KOPT-K1 (cell line): ENCODE results near the gene RNF225.
"Not testable (repeated sequence)": the region's sequence is repeated elsewhere in the genome, so short reads cannot be mapped to it uniquely, and the experiment has no call there.

Experiments used
- H3K27ac ChIP-seq: fragments of 200-600 bp; sonication (generic); 2 replicates; pipeline ENCODE4 v1.5.1; 2016; ENCODE audit warnings: antibody characterized with exemption, mild to moderate bottlenecking, low read depth, low read length; ENCODE audit not compliant: poor library complexity, severe bottlenecking
- H3K36me3 ChIP-seq: fragments of 200-600 bp; sonication (generic); 2 replicates; pipeline ENCODE4 v1.5.1; 2017; ENCODE audit warnings: antibody characterized with exemption, mild to moderate bottlenecking, low read length, moderate library complexity; ENCODE audit not compliant: insufficient read depth
- H3K9me3 ChIP-seq: fragments of 200-600 bp; sonication (generic); 2 replicates; pipeline ENCODE4 v1.5.1; 2017; ENCODE audit warnings: antibody characterized with exemption, low read length, mild to moderate bottlenecking; ENCODE audit not compliant: insufficient read depth, poor library complexity, severe bottlenecking

The RNF225 gene

GRCh38 chr19:58407658-58408151 lies 12.2 kb downstream of the RNF225 start:
- H3K36me3 ChIP-seq = no peaks in the 10 kb centered on the region
- peak overlapping the region; percentile 78 for H3K27ac ChIP-seq
- H3K9me3 ChIP-seq = no peaks in the 10 kb centered on the region

GRCh38 chr19:58408152-58409009 lies 12.9 kb downstream of the RNF225 start, which contains the start of gene ZNF584:
ZNF584 (plus strand) TSS chr19:58408649; CDS start chr19:58409148, 499 bp downstream.
- Histone ChIP-seq H3K27ac (peak within 1 kb of the TSS; percentile 78), H3K36me3 (no peaks in the 10 kb centered on the region), H3K9me3 (no peaks in the 10 kb centered on the region)

- peak overlapping the region; percentile 78 for H3K27ac ChIP-seq
- H3K36me3 ChIP-seq = no peaks in the 10 kb centered on the region
- H3K9me3 ChIP-seq = no peaks in the 10 kb centered on the region
These were observed 13.7 kb downstream of the RNF225 start for GRCh38 chr19:58409010-58409790.

GRCh38 chr19:58416604-58417003 lies 21.1 kb downstream of the RNF225 start:
- peaks cover 59% of the 10 kb centered on the region for H3K36me3 ChIP-seq
- H3K27ac ChIP-seq = peak overlapping the region; percentile 64
- peaks cover 27% of the 10 kb centered on the region for H3K9me3 ChIP-seq

GRCh38 chr19:58417071-58417470 lies 21.6 kb downstream of the RNF225 start:
- Histone ChIP-seq H3K27ac (peak overlapping the region; percentile 64), H3K9me3 (peaks cover 27% of the 10 kb centered on the region), H3K36me3 (peaks cover 59% of the 10 kb centered on the region)

GRCh38 chr19:58428617-58429016 lies 33.2 kb downstream of the RNF225 start:
- Histone ChIP-seq H3K9me3 (peaks cover 20% of the 10 kb centered on the region), H3K27ac (no peak overlapping the region), H3K36me3 (no peaks in the 10 kb centered on the region)

- Histone ChIP-seq H3K36me3 (no peaks in the 10 kb centered on the region), H3K27ac (no peak overlapping the region), H3K9me3 (peaks cover 31% of the 10 kb centered on the region)
These were observed 34.3 kb downstream of the RNF225 start for GRCh38 chr19:58429745-58430144.

- Histone ChIP-seq H3K36me3 (no peaks in the 10 kb centered on the region), H3K9me3 (peaks cover 39% of the 10 kb centered on the region), H3K27ac (no peak overlapping the region)
These were observed 38.8 kb downstream of the RNF225 start for GRCh38 chr19:58434217-58434616.

- Histone ChIP-seq H3K27ac (no peak within 1 kb of the TSS), H3K9me3 (peaks cover 35% of the 10 kb centered on the region), H3K36me3 (no peaks in the 10 kb centered on the region)
These were observed 44.4 kb downstream of the RNF225 start, which contains the start of gene ZNF132 for GRCh38 chr19:58439576-58440554. ZNF132 (minus strand) TSS chr19:58440153; CDS start chr19:58439821, 332 bp downstream.

- Histone ChIP-seq H3K9me3 (peaks cover 30% of the 10 kb centered on the region), H3K36me3 (no peaks in the 10 kb centered on the region), H3K27ac (no peak overlapping the region)
These were observed 45.1 kb downstream of the RNF225 start for GRCh38 chr19:58440556-58440955.

GRCh38 chr19:58442986-58443385 lies 47.5 kb downstream of the RNF225 start:
- peaks cover 43% of the 10 kb centered on the region for H3K9me3 ChIP-seq
- H3K27ac ChIP-seq, H3K36me3 ChIP-seq: not testable (repeated sequence)
